MCF 10A (cell line): ENCODE data around the gene PSORS1C1. TPM values are rescaled to one million over a fixed set of nuclear protein-coding genes. Genes with fewer than 3 reads are reported as not detected.

Source experiments
- BruUV-seq: library from RNA; stranded (reverse); fragments of 400-500 nt; replicated peaks from 2 replicates; lab custom pipeline; 2021; lab: Mats Ljungman, UMichigan
- CTCF ChIA-PET: fragments of 300-600 bp; sonication (Branson Sonifier 250); formaldehyde crosslinking; extraction: SDS; loops from one replicate; lab custom pipeline; 2021; ENCODE audit warnings: antibody characterized with exemption, inconsistent platforms; lab: Yijun Ruan, JAX
- POLR2A ChIA-PET: fragments of 300-600, 350-650 bp; sonication (Branson Sonifier 250); formaldehyde crosslinking; extraction: SDS; loops from one replicate; lab custom pipeline; 2020; ENCODE audit warnings: antibody characterized with exemption, inconsistent platforms; lab: Yijun Ruan, JAX
- DNase-seq: peaks from one replicate; pipeline ENCODE4 v3.0.0-alpha.2; 2018; ENCODE audit not compliant: unreplicated experiment
- H3K27ac Mint-ChIP-seq: one replicate; pipeline ENCODE4 v1.8.0; 2022; ENCODE audit warnings: mild to moderate bottlenecking, low read depth, mixed read lengths; ENCODE audit not compliant: unreplicated experiment
- H3K27me3 Mint-ChIP-seq: one replicate; pipeline ENCODE4 v1.8.0; 2022; ENCODE audit warnings: mixed read lengths; ENCODE audit not compliant: insufficient read depth, unreplicated experiment
- H3K36me3 Mint-ChIP-seq: one replicate; pipeline ENCODE4 v1.8.0; 2022; ENCODE audit warnings: mild to moderate bottlenecking, moderate library complexity, mixed read lengths; ENCODE audit not compliant: insufficient read depth, unreplicated experiment
- H3K4me1 Mint-ChIP-seq: one replicate; pipeline ENCODE4 v1.8.0; 2022; ENCODE audit warnings: mixed read lengths; ENCODE audit not compliant: insufficient read depth, unreplicated experiment
- H3K4me3 Mint-ChIP-seq: one replicate; pipeline ENCODE4 v1.8.0; 2022; ENCODE audit warnings: mild to moderate bottlenecking, moderate library complexity, mixed read lengths; ENCODE audit not compliant: unreplicated experiment
- H3K9me3 Mint-ChIP-seq: one replicate; pipeline ENCODE4 v1.8.0; 2022; ENCODE audit warnings: mixed read lengths; ENCODE audit not compliant: unreplicated experiment
- CTCF ChIP-seq: fragments of 200-600 bp; IDR thresholded peaks from one replicate; pipeline ENCODE4 v1.8.0; 2022; ENCODE audit warnings: antibody characterized with exemption, mild to moderate bottlenecking; ENCODE audit not compliant: unreplicated experiment
- intact Hi-C: fragments of 100-400 bp; cut with micrococcal nuclease; formaldehyde crosslinking; loops from 2 replicates; pipeline ENCODE4 v1.14.1; 2022
- total RNA-seq: library from RNA; stranded (reverse); gene quantifications from 2 replicates; pipeline ENCODE4 v1.2.3, GENCODE V29; 2022

The PSORS1C1 gene
- total RNA-seq, 1 experiment from 2014 or later, result 7.7 TPM

- no peak for DNase-seq
- H3K4me3 Mint-ChIP-seq, result no peak overlapping the region
- peaks cover 14% of the 10 kb centered on the region for H3K4me1 Mint-ChIP-seq
- no peaks in the 10 kb centered on the region for H3K27me3 Mint-ChIP-seq
- ChIA-PET POLR2A (interaction anchor here (0.6 to 1.4 kb wide), 4 partner anchors 16 to 348 kb away, joined by 3 to 10 read pairs (median 4); partner anchors contain the start of genes IER3 and PSORS1C1), CTCF (interaction anchor here (0.6 to 4.8 kb wide), 11 partner anchors 10 to 560 kb away, joined by 3 to 29 read pairs (median 3); partner anchors contain the start of gene VARS2)
- no TSS peak for BruUV-seq
- TF ChIP-seq CTCF, result no peak
- H3K36me3 Mint-ChIP-seq, result no peaks in the 10 kb centered on the region
- no peak overlapping the region for H3K27ac Mint-ChIP-seq
- H3K9me3 Mint-ChIP-seq, result no peaks in the 10 kb centered on the region
- intact Hi-C loops, result no loop called here
Measured at GRCh38 chr6:31092769-31093505, 21.7 kb upstream of the PSORS1C1 start.

GRCh38 chr6:31094389-31094881, 20.2 kb upstream of the PSORS1C1 start:
- CTCF ChIA-PET, result interaction anchor here (0.6 to 4.8 kb wide), 6 partner anchors 14 to 299 kb away, joined by 3 to 29 read pairs (median 4); partner anchors contain the start of gene VARS2
- H3K4me3 Mint-ChIP-seq, result no peak overlapping the region
- H3K27ac Mint-ChIP-seq, result no peak overlapping the region

DNA sequence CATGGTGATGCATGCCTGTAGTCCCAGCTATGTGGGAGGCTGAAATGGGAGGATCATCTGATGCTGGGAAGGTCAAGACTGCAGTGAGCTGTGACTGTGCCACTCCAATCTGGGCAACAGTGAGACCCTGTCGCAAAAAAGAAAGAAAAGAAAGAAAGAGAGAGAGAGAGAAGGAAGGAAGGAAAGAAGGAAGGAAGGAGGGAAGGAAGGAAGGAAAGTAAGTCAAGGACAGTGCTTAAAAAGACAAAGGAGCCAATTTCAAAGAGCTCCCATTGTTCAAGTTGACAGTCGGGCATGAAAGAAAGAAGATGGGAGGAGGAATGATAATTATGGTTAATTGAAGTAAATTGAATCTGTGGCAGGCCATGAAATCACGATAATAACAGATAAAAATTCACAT, 18.4 kb upstream of the PSORS1C1 start:
- H3K4me1 Mint-ChIP-seq, result peaks cover 14% of the 10 kb centered on the region
- no peaks in the 10 kb centered on the region for H3K9me3 Mint-ChIP-seq
- BruUV-seq, result no TSS peak
- no peak for DNase-seq
- H3K4me3 Mint-ChIP-seq, result no peak overlapping the region
- H3K27me3 Mint-ChIP-seq, result no peaks in the 10 kb centered on the region
- no peak overlapping the region for H3K27ac Mint-ChIP-seq
- CTCF ChIA-PET, result interaction anchor here (0.8 to 1.7 kb wide), 5 partner anchors 9 to 31 kb away, joined by 3 to 5 read pairs (median 3); partner anchors contain the start of gene PSORS1C1
- intact Hi-C loops, result no loop called here
- POLR2A ChIA-PET, result no interaction called here
- H3K36me3 Mint-ChIP-seq, result no peaks in the 10 kb centered on the region
- no peak for TF ChIP-seq CTCF

More at GRCh38 chr6:31094389-31094881, 20.2 kb upstream of the PSORS1C1 start:
- DNase-seq, result peak; percentile 64
- no TSS peak for BruUV-seq
- no peak for TF ChIP-seq CTCF
- POLR2A ChIA-PET, result interaction anchor here (1.0 to 1.4 kb wide), 2 partner anchors 11 to 20 kb away, joined by 3 to 10 read pairs; partner anchors contain the start of gene PSORS1C1
- peaks cover 14% of the 10 kb centered on the region for H3K4me1 Mint-ChIP-seq
- no peaks in the 10 kb centered on the region for H3K9me3 Mint-ChIP-seq
- H3K27me3 Mint-ChIP-seq, result no peaks in the 10 kb centered on the region
- H3K36me3 Mint-ChIP-seq, result no peaks in the 10 kb centered on the region
- intact Hi-C loops, result no loop called here

DNA sequence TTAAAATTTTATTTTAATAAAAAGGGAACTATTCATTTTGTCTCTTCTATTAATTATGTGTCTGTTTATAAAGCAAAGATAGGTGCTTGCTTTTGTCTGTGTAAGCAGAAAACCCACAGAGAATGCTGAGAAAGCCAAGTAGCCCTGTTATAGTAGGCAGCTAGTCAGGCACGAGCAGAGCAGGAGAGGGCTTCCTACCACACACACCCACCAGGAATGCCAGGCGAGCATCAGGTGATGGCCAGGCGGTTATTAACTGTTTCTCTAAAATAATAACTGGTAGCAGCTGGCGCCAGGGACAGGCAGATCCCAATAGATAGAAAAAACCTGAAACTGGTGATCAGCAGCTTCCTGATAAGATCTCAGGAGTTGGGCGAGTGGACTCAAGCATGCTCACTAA, 17.9 kb upstream of the PSORS1C1 start:
- Mint-ChIP-seq H3K36me3 (no peaks in the 10 kb centered on the region), H3K4me1 (peaks cover 14% of the 10 kb centered on the region), H3K27me3 (no peaks in the 10 kb centered on the region), H3K9me3 (no peaks in the 10 kb centered on the region), H3K4me3 (no peak overlapping the region), H3K27ac (no peak overlapping the region)
- BruUV-seq, result no TSS peak
- no peak for DNase-seq
- ChIA-PET POLR2A (no interaction called here), CTCF (interaction anchor here (0.6 to 1.0 kb wide), 3 partner anchors 10 to 22 kb away, joined by 3 to 5 read pairs (median 3); partner anchors contain the start of gene PSORS1C1)
- intact Hi-C loops, result no loop called here
- no peak for TF ChIP-seq CTCF
